ENCODE data around the gene TNFSF13.
A peak's percentile ranks its signal among the peaks of the same experiment; 100 is the strongest.

Gene TNFSF13

DNA sequence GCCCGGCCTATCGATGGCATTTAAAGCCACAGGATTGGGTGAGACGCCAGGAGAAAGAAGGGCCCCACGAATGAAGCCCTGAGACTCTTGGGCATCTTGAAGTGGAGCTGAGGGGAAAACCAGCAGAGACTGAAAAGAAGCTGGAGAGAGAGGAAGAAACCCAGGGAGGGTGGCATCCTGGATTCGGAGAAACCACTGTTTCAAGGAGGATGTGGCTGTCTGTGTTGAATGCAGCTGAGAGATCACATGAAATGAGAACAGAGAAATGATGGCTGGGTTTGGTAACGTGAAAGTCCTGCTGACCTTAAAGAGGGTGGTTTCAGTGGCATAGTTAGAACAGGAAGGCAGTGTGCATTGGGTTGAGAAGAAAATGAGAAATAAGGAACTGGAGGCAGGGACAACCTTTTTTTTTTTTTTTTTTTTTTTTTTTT lies 5.9 kb upstream of the TNFSF13 start:
- no peak for DNase-seq (ENCODE audit: low read depth in 2 of 2)

DNA sequence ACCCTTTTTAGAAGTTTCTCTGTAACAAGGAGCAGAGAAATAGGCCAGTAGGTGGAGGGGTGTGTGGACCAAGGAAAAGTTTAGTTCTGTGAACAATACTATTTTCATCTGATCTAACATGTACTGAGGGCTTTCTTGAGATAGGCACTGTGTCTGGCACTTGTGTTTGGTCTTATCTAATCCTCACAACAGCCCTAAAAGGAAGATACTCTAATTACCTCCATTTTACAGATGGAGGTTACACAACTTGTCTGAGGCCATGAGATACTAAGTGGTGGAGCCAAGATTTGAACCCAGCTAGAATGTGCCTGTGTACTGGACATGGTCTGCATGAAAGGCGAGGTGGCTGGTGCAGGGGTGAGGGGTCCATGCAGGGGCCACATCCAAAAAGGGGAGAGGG lies 5.2 kb upstream of the TNFSF13 start:
- no peak for DNase-seq (ENCODE audit: low read depth in 2 of 2)

DNA sequence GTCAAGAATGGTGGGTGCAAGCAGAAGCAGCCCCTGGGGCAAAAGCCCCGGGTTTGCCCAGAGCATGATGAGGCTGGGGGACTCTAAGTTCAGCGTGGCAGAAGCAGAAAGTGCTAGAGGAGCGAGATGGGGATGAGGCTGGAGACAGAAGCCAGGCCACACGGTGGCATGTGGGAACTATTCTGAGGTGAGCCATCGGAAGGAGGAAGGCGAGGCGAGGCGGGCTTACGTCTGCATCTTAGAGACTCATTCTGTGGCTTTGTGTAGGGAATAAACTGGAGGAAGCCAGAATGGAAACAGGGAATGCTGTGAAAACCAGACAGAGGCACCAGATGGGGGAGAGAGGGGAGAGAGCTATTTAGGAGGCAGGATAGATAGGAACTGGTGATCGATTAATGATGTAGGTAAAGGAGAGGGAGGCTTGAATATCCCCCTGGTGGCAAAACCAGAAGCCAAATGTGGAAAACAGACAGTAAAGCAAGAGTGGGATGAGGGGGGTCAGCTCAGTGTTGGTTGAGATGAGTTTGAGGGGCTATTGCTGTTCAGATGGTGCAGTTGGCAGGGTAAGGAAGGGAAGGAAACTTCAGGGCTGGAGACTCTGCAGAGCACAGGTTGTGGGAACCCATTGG lies 3.1 kb upstream of the TNFSF13 start:
- no peak for DNase-seq (ENCODE audit: low read depth in 2 of 2)

DNA sequence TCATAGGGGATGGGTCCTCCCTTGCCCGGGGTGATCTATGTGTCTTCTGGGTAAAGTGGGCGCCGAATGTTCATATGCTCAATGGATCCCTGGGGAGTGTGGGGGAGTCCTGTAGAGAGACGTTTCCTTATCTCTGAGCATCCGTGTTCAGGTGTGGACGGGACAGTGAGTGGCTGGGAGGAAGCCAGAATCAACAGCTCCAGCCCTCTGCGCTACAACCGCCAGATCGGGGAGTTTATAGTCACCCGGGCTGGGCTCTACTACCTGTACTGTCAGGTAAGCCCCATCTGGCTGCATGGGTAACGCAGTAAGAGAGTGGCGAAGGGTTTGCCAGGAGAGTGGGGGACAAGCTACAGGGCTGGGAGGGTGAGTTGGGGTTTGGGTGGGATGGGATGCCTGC lies 1.9 kb upstream of the TNFSF13 start:
- DNase-seq (ENCODE audit: low read depth in 2 of 2), result no peak

DNA sequence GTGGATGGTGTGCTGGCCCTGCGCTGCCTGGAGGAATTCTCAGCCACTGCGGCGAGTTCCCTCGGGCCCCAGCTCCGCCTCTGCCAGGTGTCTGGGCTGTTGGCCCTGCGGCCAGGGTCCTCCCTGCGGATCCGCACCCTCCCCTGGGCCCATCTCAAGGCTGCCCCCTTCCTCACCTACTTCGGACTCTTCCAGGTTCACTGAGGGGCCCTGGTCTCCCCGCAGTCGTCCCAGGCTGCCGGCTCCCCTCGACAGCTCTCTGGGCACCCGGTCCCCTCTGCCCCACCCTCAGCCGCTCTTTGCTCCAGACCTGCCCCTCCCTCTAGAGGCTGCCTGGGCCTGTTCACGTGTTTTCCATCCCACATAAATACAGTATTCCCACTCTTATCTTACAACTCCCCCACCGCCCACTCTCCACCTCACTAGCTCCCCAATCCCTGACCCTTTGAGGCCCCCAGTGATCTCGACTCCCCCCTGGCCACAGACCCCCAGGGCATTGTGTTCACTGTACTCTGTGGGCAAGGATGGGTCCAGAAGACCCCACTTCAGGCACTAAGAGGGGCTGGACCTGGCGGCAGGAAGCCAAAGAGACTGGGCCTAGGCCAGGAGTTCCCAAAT lies 1.3 kb upstream of the TNFSF13 start:
- DNase-seq (ENCODE audit: low read depth in 2 of 2), result no peak

DNA sequence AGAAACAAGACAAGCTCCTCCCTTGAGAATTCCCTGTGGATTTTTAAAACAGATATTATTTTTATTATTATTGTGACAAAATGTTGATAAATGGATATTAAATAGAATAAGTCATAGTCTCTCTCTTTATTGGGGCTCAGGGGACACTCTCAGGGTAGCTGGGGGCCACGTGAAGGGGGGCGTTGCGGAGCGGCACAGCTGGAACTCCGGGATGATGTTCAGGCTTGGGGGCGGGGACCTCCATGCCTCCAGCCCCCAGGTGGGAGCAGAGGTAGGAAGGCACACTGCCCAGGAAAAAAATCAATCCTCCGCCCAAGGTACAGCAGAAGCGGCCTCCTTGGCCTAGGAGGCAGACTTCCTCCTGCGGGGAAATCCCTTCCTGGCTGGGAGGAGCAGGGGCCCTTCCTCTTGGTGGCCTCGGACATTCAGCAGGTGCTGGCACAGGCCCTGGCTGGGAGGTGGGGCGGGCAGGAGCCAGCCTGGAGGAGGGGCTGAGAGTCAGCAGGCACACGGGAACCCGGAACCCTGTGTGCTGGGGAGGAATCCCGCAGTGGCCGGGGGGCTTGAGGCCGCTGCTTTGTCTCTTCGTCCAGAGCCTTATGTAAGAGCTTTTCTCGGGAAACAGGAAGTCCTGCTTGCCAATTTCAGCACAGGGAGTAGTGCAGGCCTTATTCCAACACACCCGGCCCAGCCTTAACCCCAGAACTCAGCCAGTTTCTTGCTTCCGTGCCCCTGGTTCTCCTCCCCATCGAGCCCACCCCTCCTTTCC lies 591 bp upstream of the TNFSF13 start:
- no peak for DNase-seq (ENCODE audit: low read depth in 2 of 2)

DNA sequence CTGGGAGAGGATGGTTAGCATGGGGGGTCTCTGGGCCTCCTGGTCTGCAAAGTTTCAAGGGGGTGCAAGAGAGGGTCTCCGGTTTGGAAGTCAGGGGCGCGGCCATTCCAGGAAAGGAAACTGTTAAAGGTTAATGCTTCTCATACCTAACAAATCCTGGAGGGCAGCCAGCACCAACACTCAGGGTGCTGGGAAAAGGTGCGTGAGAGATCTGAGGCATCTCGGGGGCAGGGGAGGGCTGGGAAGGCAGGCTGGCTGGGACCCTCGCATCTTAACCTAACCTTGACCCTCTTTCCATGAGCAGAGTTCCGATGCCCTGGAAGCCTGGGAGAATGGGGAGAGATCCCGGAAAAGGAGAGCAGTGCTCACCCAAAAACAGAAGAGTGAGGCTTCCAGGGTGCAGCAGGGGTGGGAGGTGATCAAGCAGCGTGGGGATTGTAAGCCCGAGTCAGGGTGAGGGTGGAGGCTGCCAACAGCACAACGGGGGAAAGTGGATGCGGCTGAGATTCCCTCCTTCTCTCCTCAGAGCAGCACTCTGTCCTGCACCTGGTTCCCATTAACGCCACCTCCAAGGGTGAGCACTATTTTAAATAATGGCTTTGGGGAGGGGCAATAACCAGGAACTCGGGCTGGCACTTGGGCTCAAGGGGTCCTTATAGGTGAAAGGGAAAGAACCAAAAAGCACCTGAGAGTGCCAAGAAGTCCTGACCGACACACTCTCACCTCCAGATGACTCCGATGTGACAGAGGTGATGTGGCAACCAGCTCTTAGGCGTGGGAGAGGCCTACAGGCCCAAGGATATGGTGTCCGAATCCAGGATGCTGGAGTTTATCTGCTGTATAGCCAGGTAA lies 996 bp downstream of the TNFSF13 start:
- DNase-seq (ENCODE audit: low read depth in 2 of 2), result no peak

DNA sequence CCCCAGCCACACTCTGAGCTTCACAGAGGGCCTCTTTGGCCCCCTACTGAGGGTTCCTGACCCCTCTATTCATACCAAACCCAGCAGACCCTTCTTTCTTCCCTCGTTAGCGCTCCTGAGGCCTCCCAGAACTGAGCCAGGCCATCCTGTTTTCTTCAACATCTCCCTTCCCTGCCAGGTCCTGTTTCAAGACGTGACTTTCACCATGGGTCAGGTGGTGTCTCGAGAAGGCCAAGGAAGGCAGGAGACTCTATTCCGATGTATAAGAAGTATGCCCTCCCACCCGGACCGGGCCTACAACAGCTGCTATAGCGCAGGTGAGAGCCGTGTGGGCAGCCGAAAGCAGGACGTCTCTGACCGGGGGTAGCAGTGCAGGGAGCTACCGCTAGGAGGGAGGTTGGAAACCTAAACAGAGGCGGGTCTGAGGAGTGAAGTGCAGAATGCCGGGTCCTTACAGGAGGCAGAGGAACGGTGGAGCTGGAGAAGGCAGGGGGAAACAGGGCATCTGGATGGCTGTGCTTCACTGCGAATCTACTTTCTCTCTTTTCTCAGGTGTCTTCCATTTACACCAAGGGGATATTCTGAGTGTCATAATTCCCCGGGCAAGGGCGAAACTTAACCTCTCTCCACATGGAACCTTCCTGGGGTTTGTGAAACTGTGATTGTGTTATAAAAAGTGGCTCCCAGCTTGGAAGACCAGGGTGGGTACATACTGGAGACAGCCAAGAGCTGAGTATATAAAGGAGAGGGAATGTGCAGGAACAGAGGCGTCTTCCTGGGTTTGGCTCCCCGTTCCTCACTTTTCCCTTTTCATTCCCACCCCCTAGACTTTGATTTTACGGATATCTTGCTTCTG lies 1.9 kb downstream of the TNFSF13 start:
- DNase-seq (ENCODE audit: low read depth in 2 of 2), result peak in 1 of 2 experiments; percentile 67

DNA sequence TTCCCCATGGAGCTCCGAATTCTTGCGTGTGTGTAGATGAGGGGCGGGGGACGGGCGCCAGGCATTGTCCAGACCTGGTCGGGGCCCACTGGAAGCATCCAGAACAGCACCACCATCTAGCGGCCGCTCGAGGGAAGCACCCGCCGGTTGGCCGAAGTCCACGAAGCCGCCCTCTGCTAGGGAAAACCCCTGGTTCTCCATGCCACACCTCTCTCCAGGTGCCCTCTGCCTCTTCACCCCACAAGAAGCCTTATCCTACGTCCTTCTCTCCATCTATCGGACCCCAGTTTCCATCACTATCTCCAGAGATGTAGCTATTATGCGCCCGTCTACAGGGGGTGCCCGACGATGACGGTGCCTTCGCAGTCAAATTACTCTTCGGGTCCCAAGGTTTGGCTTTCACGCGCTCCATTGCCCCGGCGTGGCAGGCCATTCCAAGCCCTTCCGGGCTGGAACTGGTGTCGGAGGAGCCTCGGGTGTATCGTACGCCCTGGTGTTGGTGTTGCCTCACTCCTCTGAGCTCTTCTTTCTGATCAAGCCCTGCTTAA lies 2.6 kb downstream of the TNFSF13 start:
- peak; percentile 71 to 86 for DNase-seq (ENCODE audit: low read depth in 2 of 2)

DNA sequence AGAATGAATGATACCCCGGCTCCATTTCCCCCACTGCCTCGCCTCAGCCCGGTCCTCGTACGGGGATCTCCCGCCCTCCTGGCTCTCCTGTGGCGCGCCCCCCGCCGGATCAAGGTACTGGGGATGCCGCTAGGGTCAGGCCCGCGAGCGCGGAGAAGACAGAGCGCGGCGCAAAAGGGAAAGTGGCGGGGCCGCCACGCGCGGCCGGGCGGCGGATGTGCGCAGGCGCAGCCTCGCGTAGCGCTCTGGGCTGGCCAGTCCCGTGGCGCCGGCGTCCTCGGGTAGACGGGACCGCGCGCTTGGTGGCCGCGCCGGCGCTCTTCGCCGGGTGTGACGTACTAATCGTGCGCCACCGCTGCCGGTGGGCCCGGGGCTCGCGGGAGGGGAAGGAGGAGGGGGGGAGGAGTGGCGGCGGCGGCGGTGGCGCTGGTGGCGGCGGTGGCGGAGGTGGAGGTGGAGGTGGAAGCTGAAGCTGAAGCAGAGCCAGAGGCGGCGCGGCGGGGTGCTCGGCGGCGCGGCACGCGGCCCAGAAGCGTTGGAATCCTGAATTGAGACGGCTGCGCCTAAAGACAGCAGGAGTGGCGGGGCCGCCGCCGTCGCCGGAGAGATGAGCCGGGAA lies 3.1 kb downstream of the TNFSF13 start, which contains the start of gene SENP3:
Gene SENP3, plus strand, starts transcription at position 331 of the 619 bp plus-strand sequence. CDS start 1,158 bp downstream, outside the sequence.
- peak; percentile 83 to 87 for DNase-seq (ENCODE audit: low read depth in 2 of 2)

DNA sequence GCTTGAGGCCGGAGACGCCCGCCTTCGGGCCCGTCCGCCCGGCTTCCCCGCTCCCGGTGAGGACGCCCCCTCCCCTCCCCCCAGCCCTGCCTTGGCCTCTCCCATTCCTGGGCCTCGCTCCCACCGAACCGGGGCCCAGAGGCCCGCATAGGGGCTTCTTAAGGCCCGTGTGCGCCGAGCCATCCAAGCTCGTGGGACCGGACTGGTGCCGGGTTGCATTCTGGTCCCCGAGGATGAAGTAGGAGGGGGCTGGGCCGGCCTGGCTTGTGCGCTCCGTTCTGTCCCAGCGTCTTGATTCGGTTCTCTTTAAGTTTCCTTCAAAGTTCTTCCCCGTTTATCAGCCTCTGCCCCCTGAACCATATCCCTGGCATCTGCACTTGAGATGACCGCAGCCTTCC lies 3.7 kb downstream of the TNFSF13 start:
- DNase-seq (ENCODE audit: low read depth in 2 of 2), result no peak

DNA sequence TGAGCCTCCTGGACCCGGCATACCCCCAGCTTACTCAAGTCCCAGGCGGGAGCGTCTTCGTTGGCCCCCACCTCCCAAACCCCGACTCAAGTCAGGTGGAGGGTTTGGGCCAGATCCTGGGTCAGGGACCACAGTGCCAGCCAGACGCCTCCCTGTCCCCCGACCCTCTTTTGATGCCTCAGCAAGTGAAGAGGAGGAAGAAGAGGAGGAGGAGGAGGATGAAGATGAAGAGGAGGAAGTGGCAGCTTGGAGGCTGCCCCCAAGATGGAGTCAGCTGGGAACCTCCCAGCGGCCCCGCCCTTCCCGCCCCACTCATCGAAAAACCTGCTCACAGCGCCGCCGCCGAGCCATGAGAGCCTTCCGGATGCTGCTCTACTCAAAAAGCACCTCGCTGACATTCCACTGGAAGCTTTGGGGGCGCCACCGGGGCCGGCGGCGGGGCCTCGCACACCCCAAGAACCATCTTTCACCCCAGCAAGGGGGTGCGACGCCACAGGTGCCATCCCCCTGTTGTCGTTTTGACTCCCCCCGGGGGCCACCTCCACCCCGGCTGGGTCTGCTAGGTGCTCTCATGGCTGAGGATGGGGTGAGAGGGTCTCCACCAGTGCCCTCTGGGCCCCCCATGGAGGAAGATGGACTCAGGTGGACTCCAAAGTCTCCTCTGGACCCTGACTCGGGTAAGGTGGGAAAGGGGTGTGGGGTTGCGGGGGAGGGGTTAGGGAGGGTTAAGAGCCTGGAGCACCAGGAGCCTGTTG lies 4.7 kb downstream of the TNFSF13 start:
- DNase-seq (ENCODE audit: low read depth in 2 of 2), result no peak

DNA sequence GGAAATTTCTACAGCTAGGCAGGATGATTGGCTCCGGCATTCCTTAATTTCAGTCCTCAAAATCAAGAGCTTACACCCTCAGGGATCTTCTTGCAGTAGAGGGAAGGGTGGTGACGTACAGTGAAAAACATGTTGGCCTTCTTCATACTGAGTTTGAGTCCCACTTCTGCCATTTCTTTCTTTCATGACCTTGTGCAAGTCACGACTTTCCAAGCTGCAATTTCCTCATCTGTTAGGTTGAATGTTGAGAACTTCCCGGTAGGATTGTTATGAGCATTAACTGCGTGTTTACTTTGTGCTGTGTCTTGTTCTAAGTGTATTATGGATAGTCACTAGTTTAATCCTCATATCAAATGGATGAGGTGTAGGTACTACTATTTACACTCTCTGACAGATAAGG lies 11.0 kb downstream of the TNFSF13 start:
- DNase-seq (ENCODE audit: low read depth in 2 of 2), result no peak

DNA sequence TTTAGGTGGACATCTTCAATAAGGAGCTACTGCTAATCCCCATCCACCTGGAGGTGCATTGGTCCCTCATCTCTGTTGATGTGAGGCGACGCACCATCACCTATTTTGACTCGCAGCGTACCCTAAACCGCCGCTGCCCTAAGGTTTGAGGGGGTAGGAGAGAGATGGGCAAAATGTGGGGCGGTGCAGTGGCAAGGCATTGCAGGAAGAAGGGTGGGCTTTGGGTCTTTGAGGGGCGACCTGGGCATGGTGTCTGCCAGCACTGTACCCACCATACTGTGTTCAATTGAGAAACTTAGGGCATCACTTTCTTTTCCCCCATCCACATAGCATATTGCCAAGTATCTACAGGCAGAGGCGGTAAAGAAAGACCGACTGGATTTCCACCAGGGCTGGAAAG lies 11.8 kb downstream of the TNFSF13 start:
- DNase-seq (ENCODE audit: low read depth in 2 of 2), result no peak

DNA sequence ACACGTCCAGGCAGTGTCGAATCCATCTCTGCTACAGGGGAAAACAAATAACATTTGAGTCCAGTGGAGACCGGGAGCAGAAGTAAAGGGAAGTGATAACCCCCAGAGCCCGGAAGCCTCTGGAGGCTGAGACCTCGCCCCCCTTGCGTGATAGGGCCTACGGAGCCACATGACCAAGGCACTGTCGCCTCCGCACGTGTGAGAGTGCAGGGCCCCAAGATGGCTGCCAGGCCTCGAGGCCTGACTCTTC lies 13.7 kb downstream of the TNFSF13 start:
- DNase-seq (ENCODE audit: low read depth in 2 of 2), result no peak

DNA sequence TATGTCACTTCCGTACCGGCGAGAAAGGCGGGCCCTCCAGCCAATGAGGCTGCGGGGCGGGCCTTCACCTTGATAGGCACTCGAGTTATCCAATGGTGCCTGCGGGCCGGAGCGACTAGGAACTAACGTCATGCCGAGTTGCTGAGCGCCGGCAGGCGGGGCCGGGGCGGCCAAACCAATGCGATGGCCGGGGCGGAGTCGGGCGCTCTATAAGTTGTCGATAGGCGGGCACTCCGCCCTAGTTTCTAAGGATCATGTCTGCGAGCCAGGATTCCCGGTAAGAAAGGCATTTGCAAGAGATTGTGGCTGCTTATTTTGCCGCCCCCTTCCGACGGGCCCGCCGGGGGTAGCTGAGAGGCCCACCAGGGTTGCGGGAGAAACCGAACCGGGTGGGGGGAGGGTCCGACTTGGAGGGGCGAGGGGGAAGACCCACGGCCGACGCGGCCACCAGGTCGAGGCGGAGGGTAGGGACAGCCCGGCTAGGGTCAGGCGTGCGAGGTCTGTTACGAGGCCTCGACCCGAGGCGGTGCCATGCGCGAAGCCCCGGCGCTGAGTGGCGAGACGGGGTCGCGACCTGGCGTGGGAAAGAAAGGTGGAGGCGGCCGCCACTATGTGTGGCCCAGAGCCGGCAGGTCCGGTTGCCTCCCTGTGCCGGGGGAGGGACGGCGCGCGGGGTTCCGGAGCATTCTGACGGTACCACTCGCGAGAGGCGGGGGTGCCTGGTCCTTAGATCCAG lies 14.2 kb downstream of the TNFSF13 start:
- peak; percentile 99 to 100 for DNase-seq (ENCODE audit: low read depth in 2 of 2)

DNA sequence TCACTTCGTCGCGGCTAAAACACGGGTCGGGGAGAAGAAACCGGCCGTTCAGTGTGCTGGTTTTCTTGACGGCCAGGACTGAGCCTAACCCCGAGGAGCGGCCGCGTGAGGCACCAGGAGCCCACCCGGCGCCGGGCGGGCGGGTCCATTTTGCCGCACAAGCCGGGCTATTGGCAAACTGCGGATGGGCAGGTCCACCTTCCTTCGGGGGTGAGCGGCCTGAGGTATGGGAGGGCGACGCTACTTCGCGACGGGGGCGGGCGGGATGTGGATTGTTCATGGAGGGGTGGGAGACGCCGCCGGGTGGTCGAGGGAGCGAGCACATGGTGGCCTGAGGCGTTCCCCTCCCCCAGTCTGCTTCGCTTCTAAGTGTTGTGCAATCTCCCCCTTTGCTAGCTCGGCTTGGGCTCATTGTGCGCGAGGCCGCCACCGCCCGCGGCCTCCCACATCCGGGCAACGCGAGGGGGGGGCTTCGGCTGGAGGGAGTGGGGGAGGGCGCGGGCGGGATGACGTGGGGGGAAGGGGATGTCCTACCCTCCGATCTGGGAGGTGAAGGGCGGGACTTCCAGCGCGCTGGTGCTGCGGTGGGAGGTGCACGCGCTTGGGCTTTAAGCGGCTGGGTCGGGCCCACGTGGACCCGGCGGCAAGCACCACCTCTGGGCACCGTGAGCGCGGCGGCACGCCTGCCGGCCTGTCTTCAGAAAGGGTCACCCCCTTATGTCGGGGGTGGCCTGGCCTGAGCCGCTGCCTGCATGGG lies 15.0 kb downstream of the TNFSF13 start:
- DNase-seq (ENCODE audit: low read depth in 2 of 2), result peak; percentile 79 to 84

DNA sequence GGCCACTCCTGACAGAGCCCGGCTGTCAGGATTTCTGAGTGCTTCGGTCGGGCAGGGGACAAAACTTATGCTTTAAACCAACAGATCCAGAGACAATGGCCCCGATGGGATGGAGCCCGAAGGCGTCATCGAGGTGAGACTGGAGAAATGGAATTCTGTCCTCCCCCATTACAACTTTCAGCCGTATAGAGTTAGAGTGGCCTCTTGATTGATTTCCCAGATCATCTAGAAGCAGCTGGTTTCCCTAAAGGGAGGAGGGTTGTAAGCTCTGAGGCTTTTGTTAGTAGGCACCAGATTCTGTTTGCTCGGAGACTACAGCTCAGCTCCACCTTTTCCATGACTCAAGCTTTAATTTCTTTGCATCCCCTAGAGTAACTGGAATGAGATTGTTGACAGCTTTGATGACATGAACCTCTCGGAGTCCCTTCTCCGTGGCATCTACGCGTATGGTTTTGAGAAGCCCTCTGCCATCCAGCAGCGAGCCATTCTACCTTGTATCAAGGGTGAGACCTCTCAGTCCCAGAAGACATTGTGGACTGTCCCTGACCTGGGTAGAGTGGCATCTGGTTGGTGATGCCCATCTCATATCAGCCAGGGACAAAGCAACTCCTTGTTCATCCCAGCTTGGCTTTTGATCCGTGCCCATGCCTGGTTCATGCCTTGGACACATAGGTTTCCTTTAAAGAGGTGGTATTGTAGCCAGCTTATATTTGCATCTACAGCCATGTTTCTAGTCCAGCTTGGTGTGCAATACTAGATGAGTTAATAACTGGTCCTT lies 15.8 kb downstream of the TNFSF13 start:
- no peak for DNase-seq (ENCODE audit: low read depth in 2 of 2)
